K562 (cell line): ENCODE measurements around the gene GPR78. TPM values are rescaled to one million over a fixed set of nuclear protein-coding genes. Genes with fewer than 3 reads are reported as not detected.

Source experiments
- ATAC-seq: fragments of 200-7000 bp; cut with Tn5 transposase; 3 replicates; pipeline ENCODE4 v1.9.1; 2020; ENCODE audit warnings: moderate library complexity
- BruUV-seq: library from RNA; stranded (reverse); fragments of 400-500 nt; replicated peaks from 2 replicates; lab custom pipeline; 2021; lab: Mats Ljungman, UMichigan
- CTCF ChIA-PET: fragments of 300-600 bp; formaldehyde crosslinking; extraction: SDS; loops from one replicate; lab custom pipeline; 2021; ENCODE audit warnings: low intra/inter-chr PET ratio; lab: Yijun Ruan, JAX
- POLR2A ChIA-PET: fragments of 300-600, 350-650 bp; sonication (Branson Sonifier 250); formaldehyde crosslinking; extraction: SDS; loops from one replicate; lab custom pipeline; 2021; ENCODE audit warnings: antibody characterized with exemption, inconsistent platforms; lab: Yijun Ruan, JAX
- DNase-seq, 4 experiments: peaks; one replicate each; pipeline versions ENCODE4 v3.0.0 to v3.0.0-alpha.2; 2011 to 2018; ENCODE audit warnings: low spot score in 3 of 4, mixed read lengths in 3 of 4; ENCODE audit errors: extremely low read depth in 1 of 4
- FAIRE-seq: peaks from 2 replicates; lab custom pipeline; 2011; peaks lifted over from hg19 to GRCh38; lab: Jason Lieb, UNC
- H2AFZ ChIP-seq: 2 replicates; pipeline ENCODE4 v1.6.0; 2011; ENCODE audit warnings: low read depth, low read length, control low read depth, inconsistent platforms
- H3K27ac ChIP-seq: fragments of 200-600 bp; 3 replicates; pipeline ENCODE4 v1.8.0; 2011; ENCODE audit warnings: low read depth, mild to moderate bottlenecking, control low read depth, inconsistent platforms, low read length, moderate library complexity, mixed read lengths; ENCODE audit errors: extremely low read depth
- H3K27me3 ChIP-seq, 2 experiments: fragments of 300-600 bp in 1 of 2; 2 replicates in 1 of 2; 3 replicates in 1 of 2; pipeline versions ENCODE4 v1.6.0 to v1.8.0; 2011; ENCODE audit warnings: inconsistent platforms in 2 of 2, low read length in 2 of 2, mild to moderate bottlenecking in 1 of 2, mixed read lengths in 1 of 2, moderate library complexity in 1 of 2; ENCODE audit not compliant: control insufficient read depth in 2 of 2, insufficient read depth in 2 of 2
- H3K36me3 ChIP-seq: fragments of 300-600 bp; 3 replicates; pipeline ENCODE4 v1.8.0; 2011; ENCODE audit warnings: mild to moderate bottlenecking, low read length, inconsistent platforms; ENCODE audit not compliant: control insufficient read depth, insufficient read depth
- H3K4me1 ChIP-seq, 2 experiments: fragments of 200-600 bp in 1 of 2; replicated peaks in 1 of 2; 2 replicates in 1 of 2; 3 replicates in 1 of 2; pipeline versions ENCODE4 v1.5.1 to v1.8.0; 2011; ENCODE audit warnings: inconsistent platforms in 2 of 2, low read length in 2 of 2, mild to moderate bottlenecking in 1 of 2, mixed read lengths in 1 of 2, moderate library complexity in 1 of 2; ENCODE audit not compliant: control insufficient read depth in 2 of 2, insufficient read depth in 2 of 2
- H3K4me2 ChIP-seq: 2 replicates; pipeline ENCODE4 v1.6.1; 2011; ENCODE audit warnings: low read length, control low read depth, inconsistent platforms, mixed read lengths; ENCODE audit not compliant: insufficient read depth
- H3K4me3 ChIP-seq: fragments of 200-600 bp; sonication (generic), shearing (Covaris generic); 2 replicates; pipeline ENCODE4 v1.5.1; 2016; ENCODE audit warnings: control low read depth, inconsistent platforms
- H3K79me2 ChIP-seq: fragments of 200-600 bp; 3 replicates; pipeline ENCODE4 v1.8.0; 2011; ENCODE audit warnings: low read length, inconsistent platforms; ENCODE audit not compliant: control insufficient read depth, insufficient read depth
- H3K9ac ChIP-seq, 2 experiments: 2 replicates each; pipeline versions ENCODE4 v1.6.0 to v1.6.1; 2011; ENCODE audit warnings: low read depth in 2 of 2, low read length in 2 of 2, control low read depth in 1 of 2, inconsistent platforms in 1 of 2, mild to moderate bottlenecking in 1 of 2, mixed read lengths in 1 of 2; ENCODE audit not compliant: insufficient read depth in 1 of 2
- H3K9me1 ChIP-seq: one replicate; pipeline ENCODE4 v1.6.0; 2011; ENCODE audit warnings: inconsistent platforms, mild to moderate bottlenecking, low read length, moderate library complexity; ENCODE audit not compliant: control insufficient read depth, insufficient read depth
- H3K9me3 ChIP-seq: replicated peaks from 2 replicates; pipeline ENCODE4 v1.5.1; 2011; ENCODE audit warnings: low read depth, low read length, inconsistent platforms; ENCODE audit not compliant: control insufficient read depth, insufficient read depth
- H4K20me1 ChIP-seq: replicated peaks from 2 replicates; pipeline ENCODE4 v1.6.1; 2011; ENCODE audit warnings: low read length, inconsistent platforms, mixed read lengths; ENCODE audit not compliant: control insufficient read depth, insufficient read depth
- ARID1B ChIP-seq: fragments of 450-650 bp; IDR thresholded peaks from 2 replicates; pipeline ENCODE4 v1.6.1; 2016; ENCODE audit warnings: antibody characterized with exemption, mild to moderate bottlenecking, inconsistent platforms
- BHLHE40 ChIP-seq: IDR thresholded peaks from 2 replicates; pipeline ENCODE4 v1.6.1; 2011; ENCODE audit warnings: low read length, improper control_type of control experiment
- FUS ChIP-seq: fragments of 200-400 bp; formaldehyde crosslinking; optimal IDR thresholded peaks from 2 replicates; pipeline ENCODE3; 2017; ENCODE audit warnings: low read depth, low read length
- IFI16 ChIP-seq: fragments of 250-450 bp; sonication (Bioruptor Pico); IDR thresholded peaks from 2 replicates; pipeline ENCODE4 v2.1.2; 2022; ENCODE audit warnings: mild to moderate bottlenecking, inconsistent platforms
- MITF ChIP-seq: IDR thresholded peaks from 2 replicates; pipeline ENCODE4 v1.6.1; 2014; ENCODE audit warnings: antibody characterized with exemption
- PTBP1 ChIP-seq: fragments of 200-400 bp; formaldehyde crosslinking; IDR thresholded peaks from 2 replicates; pipeline ENCODE4 v1.6.1; 2017; ENCODE audit warnings: low read depth, low read length
- THAP12 ChIP-seq: fragments of 250-450 bp; sonication (Bioruptor Pico); IDR thresholded peaks from 2 replicates; pipeline ENCODE4 v1.9.0; 2021; ENCODE audit warnings: mild to moderate bottlenecking, inconsistent platforms
- THRAP3 ChIP-seq: fragments of 450-650 bp; IDR thresholded peaks from 2 replicates; pipeline ENCODE4 v1.6.1; 2016; ENCODE audit warnings: mild to moderate bottlenecking, inconsistent platforms, borderline replicate concordance
- TSC22D4 ChIP-seq: fragments of 450-650 bp; IDR thresholded peaks from 2 replicates; pipeline ENCODE4 v1.6.1; 2016; ENCODE audit warnings: missing genetic modification characterization, missing biosample characterization, control low read depth
- ZBTB40 ChIP-seq, 2 experiments: fragments of 450-650 bp in 1 of 2; sonication (generic) in 1 of 2; formaldehyde crosslinking in 1 of 2; IDR thresholded peaks; 2 replicates each; pipeline versions ENCODE4 v1.7.1 to v1.9.0; 2016 to 2022; ENCODE audit warnings: inconsistent platforms in 1 of 2, mild to moderate bottlenecking in 1 of 2, missing genetic modification reagents in 1 of 2
- WGBS: fragments of 100-300 bp; shearing (Covaris generic); methylation state at CpG from one replicate; pipeline ENCODE4 v1.1.6; 2016; ENCODE audit warnings: low coverage, mixed read lengths; ENCODE audit not compliant: insufficient coverage; ENCODE audit errors: missing lambda C conversion rate; 5-methylcytosine and 5-hydroxymethylcytosine counted together
- in situ Hi-C: fragments of 300-500 bp; cut with MboI; formaldehyde crosslinking; loops from 4 replicates; pipeline ENCODE4 v1.15.0; 2018; ENCODE audit warnings: inconsistent platforms, mixed read lengths
- intact Hi-C: fragments of 100-400 bp; cut with micrococcal nuclease; formaldehyde crosslinking; loops from 2 replicates; pipeline ENCODE4 v1.14.2; 2022
- polyA plus RNA-seq, 8 experiments: library from polyadenylated mRNA; depleted of rRNA in 4 of 8; stranded (reverse) in 5 of 8; unstranded in 3 of 8; fragments of >200 nt; fragmentation: Nextera tagmentation in 2 of 8; fragmentation: Illumina TruSeq in 1 of 8; extraction: Ambion mirVana in 2 of 8; extraction: Trizol in 1 of 8; gene quantifications; 2 replicates each; pipeline versions ENCODE4 v1.2.1 to v1.2.3, GENCODE V29; 2011 to 2014; ENCODE audit warnings: inconsistent platforms in 1 of 8, missing spikeins in 1 of 8
- total RNA-seq, 7 experiments: library from RNA; depleted of rRNA in 6 of 7; stranded (reverse); fragments of >200 nt in 6 of 7; fragmentation: Illumina TruSeq in 2 of 7; extraction: Trizol in 2 of 7; gene quantifications; 2 replicates each; pipeline versions ENCODE4 v1.2.1 to v1.2.3, GENCODE V29; 2011 to 2021; ENCODE audit warnings: low replicate concordance in 1 of 7

Gene GPR78
- total and polyA plus RNA-seq, 9 of the 15 experiments (the other 6 are each of a cell fraction or from before 2014, with no cell fraction given) = 0.04 to 0.13 (median 0.07) TPM; not detected in 4

- Histone ChIP-seq H3K4me3 (no peak overlapping the region), H3K79me2 (no peaks in the 10 kb centered on the region; the same call in 2 of the 3 replicates), H4K20me1 (peaks cover 17% of the 10 kb centered on the region), H3K27ac (no peak overlapping the region), H3K4me2 (no peak overlapping the region), H2AFZ (no peak overlapping the region), H3K9me1 (no peaks in the 10 kb centered on the region), H3K9ac (no peak overlapping the region), H3K9me3 (no peaks in the 10 kb centered on the region), H3K27me3 (peaks cover 7 to 57% of the 10 kb centered on the region in 2 experiments; a peak in 4 of 5 replicates), H3K4me1 (peaks cover 13 to 36% of the 10 kb centered on the region in 2 experiments; a peak in 4 of 5 replicates), H3K36me3 (no peaks in the 10 kb centered on the region)
- no peak for DNase-seq
- POLR2A ChIA-PET = interaction anchor here (0.6 kb wide), 1 partner anchor 11 kb away, joined by 4 read pairs; no protein-coding TSS in a partner anchor
- FAIRE-seq = no peak
- no peak for ATAC-seq
- WGBS = 8% methylated on average over 10 of the region's 10 CpGs
- intact Hi-C loops = no loop called here
- in situ Hi-C loops = no loop called here
- CTCF ChIA-PET = no interaction called here
- no TSS peak for BruUV-seq
- TF ChIP-seq TSC22D4 (tag) (no peak), MITF (no peak), BHLHE40 (peak; percentile 33; the same call in 1 of the 2 replicates), PTBP1 (no peak), ARID1B (no peak), IFI16 (CRISPR knock-in tag) (no peak), ZBTB40 (IDR thresholded peaks at IDR 0.05) (no peak), ZBTB40 (CRISPR knock-in tag; IDR thresholded peaks at IDR 0.05) (no peak), THAP12 (CRISPR knock-in tag) (0 out of 2 replicates have a peak, but pooled peaks have one; percentile 11), FUS (no peak), THRAP3 (no peak)
Observed at GRCh38 chr4:8589336-8589735, 9.1 kb downstream of the GPR78 start.
